Smooth muscle cell (in vitro differentiated cells): ENCODE data around the gene EIF1AD. TPM values are rescaled to one million over a fixed set of nuclear protein-coding genes. Genes with fewer than 3 reads are reported as not detected.

Experiments used
- DNase-seq: peaks from one replicate; lab custom pipeline; 2025; ENCODE audit not compliant: unreplicated experiment; lab: John Stamatoyannopoulos, UW
- H2AFZ ChIP-seq: fragments of 200-600 bp; sonication (generic); 2 replicates; pipeline ENCODE4 v1.6.0; 2016; ENCODE audit warnings: antibody characterized with exemption, low read depth, mild to moderate bottlenecking
- H3F3A ChIP-seq: fragments of 200-600 bp; sonication (generic); 2 replicates; pipeline ENCODE4 v1.6.0; 2017; ENCODE audit warnings: antibody characterized with exemption, low read depth
- H3K27ac ChIP-seq: fragments of 200-600 bp; sonication (generic); 2 replicates; pipeline ENCODE4 v1.5.1; 2016; ENCODE audit warnings: low read depth, mild to moderate bottlenecking
- H3K27me3 ChIP-seq: fragments of 200-600 bp; sonication (generic); 2 replicates; pipeline ENCODE4 v1.6.1; 2016; ENCODE audit warnings: low read depth, mild to moderate bottlenecking
- H3K36me3 ChIP-seq: fragments of 200-600 bp; sonication (generic); 2 replicates; pipeline ENCODE4 v1.5.1; 2016; ENCODE audit warnings: low read depth
- H3K4me1 ChIP-seq: fragments of 200-600 bp; sonication (generic); 2 replicates; pipeline ENCODE4 v1.5.1; 2016; ENCODE audit warnings: low read depth
- H3K4me2 ChIP-seq: fragments of 200-600 bp; sonication (generic); 2 replicates; pipeline ENCODE4 v1.6.0; 2016; ENCODE audit warnings: mild to moderate bottlenecking
- H3K4me3 ChIP-seq: fragments of 200-600 bp; sonication (generic); 2 replicates; pipeline ENCODE4 v1.5.1; 2016; ENCODE audit warnings: mild to moderate bottlenecking
- H3K79me2 ChIP-seq: fragments of 200-600 bp; sonication (generic); 2 replicates; pipeline ENCODE4 v1.6.0; 2016; ENCODE audit warnings: low read depth, mild to moderate bottlenecking
- H3K9ac ChIP-seq: fragments of 200-600 bp; sonication (generic); 2 replicates; pipeline ENCODE4 v1.6.0; 2016; ENCODE audit warnings: low read depth
- H3K9me3 ChIP-seq: fragments of 200-600 bp; sonication (generic); replicated peaks from 2 replicates; pipeline ENCODE4 v1.5.1; 2016; ENCODE audit warnings: low read depth
- H4K20me1 ChIP-seq: fragments of 200-600 bp; sonication (generic); 2 replicates; pipeline ENCODE4 v1.6.0; 2016; ENCODE audit warnings: low read depth
- CTCF ChIP-seq: fragments of 200-600 bp; sonication (generic); IDR thresholded peaks from 2 replicates; pipeline ENCODE4 v1.5.1; 2017; ENCODE audit warnings: borderline replicate concordance, mild to moderate bottlenecking, antibody characterized with exemption; ENCODE audit not compliant: insufficient read depth, poor library complexity, severe bottlenecking
- WGBS: methylation state at CpG from one replicate; pipeline ENCODE4 v1.1.7; 2016; ENCODE audit warnings: low lambda C conversion rate; 5-methylcytosine and 5-hydroxymethylcytosine counted together
- polyA plus RNA-seq: library from polyadenylated mRNA; unstranded; fragments of >200 nt; fragmentation: Nextera tagmentation; extraction: Ambion mirVana; gene quantifications from 2 replicates; pipeline ENCODE4 v1.2.1, GENCODE V29; 2016
- total RNA-seq: library from RNA; depleted of rRNA; stranded (reverse); fragments of >200 nt; gene quantifications from 2 replicates; pipeline ENCODE4 v1.2.3, GENCODE V29; 2014

The EIF1AD gene
- total and polyA plus RNA-seq, 2 experiments from 2014 or later = 29.3 TPM

- H3K79me2 ChIP-seq = peaks cover 13% of the 10 kb centered on the region
- peaks cover under 1% of the 10 kb centered on the region for H3K27me3 ChIP-seq
- H3K9ac ChIP-seq = no peak overlapping the region
- H3K9me3 ChIP-seq = no peaks in the 10 kb centered on the region
- no peak for DNase-seq
- peaks cover 9% of the 10 kb centered on the region for H3F3A ChIP-seq
- H3K4me1 ChIP-seq = peaks cover 21% of the 10 kb centered on the region
- H3K4me3 ChIP-seq = no peak overlapping the region
- no peaks in the 10 kb centered on the region for H3K36me3 ChIP-seq
- H3K4me2 ChIP-seq = no peak overlapping the region
- H4K20me1 ChIP-seq = no peaks in the 10 kb centered on the region
- peak overlapping the region; percentile 51 for H3K27ac ChIP-seq
- WGBS = 91% methylated on average over 13 of the region's 13 CpGs
- H2AFZ ChIP-seq = no peak overlapping the region
- no peak for TF ChIP-seq CTCF
These were observed 4.4 kb upstream of the EIF1AD start for GRCh38 chr11:66006134-66006890.

GRCh38 chr11:66004186-66004585 lies 2.2 kb upstream of the EIF1AD start:
- no peak overlapping the region for H2AFZ ChIP-seq
- WGBS = 95% methylated on average over 4 of the region's 4 CpGs
- peaks cover 9% of the 10 kb centered on the region for H4K20me1 ChIP-seq
- H3K9ac ChIP-seq = no peak overlapping the region
- DNase-seq = no peak
- TF ChIP-seq CTCF = no peak
- peaks cover 32% of the 10 kb centered on the region for H3K79me2 ChIP-seq
- H3K9me3 ChIP-seq = no peaks in the 10 kb centered on the region
- H3K4me3 ChIP-seq = no peak overlapping the region
- H3F3A ChIP-seq = peaks cover 9% of the 10 kb centered on the region
- H3K36me3 ChIP-seq = peaks cover 4% of the 10 kb centered on the region
- peaks cover 21% of the 10 kb centered on the region for H3K4me1 ChIP-seq
- H3K27ac ChIP-seq = no peak overlapping the region
- no peak overlapping the region for H3K4me2 ChIP-seq
- H3K27me3 ChIP-seq = no peaks in the 10 kb centered on the region

- Histone ChIP-seq H3K27me3 (no peaks in the 10 kb centered on the region), H3K79me2 (peaks cover 33% of the 10 kb centered on the region), H3K9ac (peak overlapping the region; percentile 88), H2AFZ (no peak overlapping the region), H3K36me3 (peaks cover 4% of the 10 kb centered on the region), H3K9me3 (no peaks in the 10 kb centered on the region), H3K4me2 (peak overlapping the region; percentile 88), H3K4me1 (peaks cover 21% of the 10 kb centered on the region), H4K20me1 (peaks cover 9% of the 10 kb centered on the region), H3K27ac (no peak overlapping the region), H3K4me3 (peak overlapping the region; percentile 91), H3F3A (peaks cover 9% of the 10 kb centered on the region)
- WGBS = 94% methylated on average over 6 of the region's 6 CpGs
- no peak for TF ChIP-seq CTCF
- no peak for DNase-seq
These were observed 1.3 kb upstream of the EIF1AD start for GRCh38 chr11:66003291-66003690.

GRCh38 chr11:66002648-66003225 lies 780 bp upstream of the EIF1AD start:
- peak overlapping the region; percentile 88 for H3K9ac ChIP-seq
- no peak for TF ChIP-seq CTCF
- 5% methylated on average over 15 of the region's 40 CpGs for WGBS
- H3K9me3 ChIP-seq = no peaks in the 10 kb centered on the region
- no peaks in the 10 kb centered on the region for H3K27me3 ChIP-seq
- peaks cover 4% of the 10 kb centered on the region for H3K36me3 ChIP-seq
- H3K27ac ChIP-seq = peak overlapping the region; percentile 95
- peaks cover 9% of the 10 kb centered on the region for H3F3A ChIP-seq
- H3K4me2 ChIP-seq = peak overlapping the region; percentile 88
- peak overlapping the region; percentile 91 for H3K4me3 ChIP-seq
- peak overlapping the region; percentile 93 for H2AFZ ChIP-seq
- DNase-seq = no peak
- peaks cover 21% of the 10 kb centered on the region for H3K4me1 ChIP-seq
- H3K79me2 ChIP-seq = peaks cover 33% of the 10 kb centered on the region
- peaks cover 9% of the 10 kb centered on the region for H4K20me1 ChIP-seq
